HEK293 (cell line): ENCODE data around the gene NKAIN4.

ENCODE experiments used
- CTCF ChIA-PET: fragments of 350-600 bp; formaldehyde crosslinking; extraction: SDS; loops from one replicate; lab custom pipeline; 2021; ENCODE audit warnings: antibody characterized with exemption; lab: Yijun Ruan, JAX
- POLR2A ChIA-PET: fragments of 300-600 bp; formaldehyde crosslinking; extraction: SDS; loops from one replicate; lab custom pipeline; 2020; ENCODE audit warnings: antibody characterized with exemption, inconsistent platforms; lab: Yijun Ruan, JAX
- H3K27ac ChIP-seq: fragments of 200-500 bp; sonication (Bioruptor generic); 2 replicates; pipeline ENCODE4 v1.5.1; 2014; ENCODE audit warnings: low read depth, low read length, control low read depth, inconsistent platforms; ENCODE audit errors: extremely low read depth
- H3K36me3 ChIP-seq, 2 experiments: fragments of 200-500 bp in 1 of 2; sonication (Bioruptor generic) in 1 of 2; 1 replicate in 1 of 2; 2 replicates in 1 of 2; pipeline ENCODE4 v1.5.1; 2014 to 2017; ENCODE audit warnings: inconsistent platforms in 2 of 2, low read length in 2 of 2; ENCODE audit not compliant: control insufficient read depth in 2 of 2, insufficient read depth in 1 of 2
- H3K4me1 ChIP-seq: fragments of 200-500 bp; sonication (Bioruptor generic); 2 replicates; pipeline ENCODE4 v1.5.1; 2014; ENCODE audit warnings: mild to moderate bottlenecking, low read length, inconsistent platforms; ENCODE audit not compliant: control insufficient read depth, insufficient read depth
- H3K4me3 ChIP-seq: 2 replicates; pipeline ENCODE4 v1.5.1; 2011; ENCODE audit warnings: low read depth, mild to moderate bottlenecking, control low read depth, low read length, moderate library complexity
- H3K9me3 ChIP-seq: fragments of 200-500 bp; sonication (Bioruptor generic); 2 replicates; pipeline ENCODE4 v1.5.1; 2014; ENCODE audit warnings: low read depth, low read length, inconsistent platforms; ENCODE audit not compliant: control insufficient read depth, insufficient read depth
- AEBP2 ChIP-seq: fragments of 450-650 bp; formaldehyde crosslinking; IDR thresholded peaks from 2 replicates; pipeline ENCODE4 v1.5.1; 2016; ENCODE audit warnings: missing biosample characterization, missing genetic modification characterization, borderline replicate concordance
- HOXA7 ChIP-seq: sonication (generic); formaldehyde crosslinking; IDR thresholded peaks from 2 replicates; pipeline ENCODE4 v1.8.1; 2022; ENCODE audit warnings: missing genetic modification reagents, borderline replicate concordance
- HOXD13 ChIP-seq: sonication (generic); formaldehyde crosslinking; IDR thresholded peaks from 2 replicates; pipeline ENCODE4 v1.8.0; 2022; ENCODE audit warnings: missing genetic modification reagents, borderline replicate concordance
- ZBTB1 ChIP-seq: fragments of 450-650 bp; formaldehyde crosslinking; IDR thresholded peaks from 2 replicates; pipeline ENCODE4 v1.5.1; 2016; ENCODE audit warnings: missing biosample characterization, missing genetic modification characterization
- ZBTB10 ChIP-seq: fragments of 450-650 bp; formaldehyde crosslinking; IDR thresholded peaks from 2 replicates; pipeline ENCODE4 v1.5.1; 2016; ENCODE audit warnings: missing biosample characterization, missing genetic modification characterization
- ZEB2 ChIP-seq: fragments of 450-650 bp; formaldehyde crosslinking; IDR thresholded peaks from 2 replicates; pipeline ENCODE4 v1.5.1; 2016; ENCODE audit warnings: missing biosample characterization, missing genetic modification characterization
- ZNF10 ChIP-seq: fragments of 450-650 bp; formaldehyde crosslinking; IDR thresholded peaks from 2 replicates; pipeline ENCODE4 v1.5.1; 2017; ENCODE audit warnings: missing biosample characterization, missing genetic modification characterization
- ZNF19 ChIP-seq: fragments of 450-650 bp; formaldehyde crosslinking; IDR thresholded peaks from 2 replicates; pipeline ENCODE4; 2016; ENCODE audit warnings: missing biosample characterization, missing genetic modification characterization, low read depth
- ZNF214 ChIP-seq: fragments of 450-650 bp; formaldehyde crosslinking; IDR thresholded peaks from 2 replicates; pipeline ENCODE4 v1.5.1; 2017; ENCODE audit warnings: missing biosample characterization, mild to moderate bottlenecking, missing genetic modification characterization, borderline replicate concordance
- ZNF248 ChIP-seq: fragments of 450-650 bp; formaldehyde crosslinking; IDR thresholded peaks from 2 replicates; pipeline ENCODE4 v1.5.1; 2017; ENCODE audit warnings: missing biosample characterization, missing genetic modification characterization
- ZNF26 ChIP-seq: fragments of 450-650 bp; formaldehyde crosslinking; IDR thresholded peaks from 2 replicates; pipeline ENCODE4 v1.5.1; 2016; ENCODE audit warnings: missing biosample characterization, missing genetic modification characterization
- ZNF274 ChIP-seq, 2 experiments: fragments of 200-500 bp in 1 of 2; fragments of 450-650 bp in 1 of 2; sonication (Bioruptor generic) in 1 of 2; formaldehyde crosslinking in 1 of 2; IDR thresholded peaks; 2 replicates each; pipeline versions ENCODE4 v1.5.1 to v1.6.1; 2014 to 2016; ENCODE audit warnings: borderline replicate concordance in 1 of 2, inconsistent platforms in 1 of 2, low read length in 1 of 2, missing biosample characterization in 1 of 2, missing genetic modification characterization in 1 of 2
- ZNF280D ChIP-seq: fragments of 450-650 bp; formaldehyde crosslinking; IDR thresholded peaks from 2 replicates; pipeline ENCODE4 v1.5.1; 2016; ENCODE audit warnings: missing biosample characterization, missing genetic modification characterization
- ZNF501 ChIP-seq: fragments of 450-650 bp; formaldehyde crosslinking; IDR thresholded peaks from 2 replicates; pipeline ENCODE4 v1.5.1; 2016; ENCODE audit warnings: missing biosample characterization, missing genetic modification characterization
- ZNF514 ChIP-seq: fragments of 450-650 bp; formaldehyde crosslinking; IDR thresholded peaks from 2 replicates; pipeline ENCODE4 v1.5.1; 2016; ENCODE audit warnings: missing biosample characterization, missing genetic modification characterization
- ZNF548 ChIP-seq: fragments of 450-650 bp; formaldehyde crosslinking; IDR thresholded peaks from 2 replicates; pipeline ENCODE4 v1.5.1; 2016; ENCODE audit warnings: missing biosample characterization, missing genetic modification characterization
- ZNF76 ChIP-seq: fragments of 450-650 bp; formaldehyde crosslinking; IDR thresholded peaks from 2 replicates; pipeline ENCODE4; 2016; ENCODE audit warnings: low read depth, missing biosample characterization, missing genetic modification characterization, borderline replicate concordance
- ZSCAN30 ChIP-seq: fragments of 450-650 bp; IDR thresholded peaks from 2 replicates; pipeline ENCODE4 v1.5.1; 2018; ENCODE audit warnings: missing biosample characterization, mild to moderate bottlenecking, missing genetic modification characterization, moderate library complexity
- ZSCAN5A ChIP-seq: fragments of 450-650 bp; formaldehyde crosslinking; IDR thresholded peaks from 2 replicates; pipeline ENCODE4 v1.5.1; 2016; ENCODE audit warnings: missing biosample characterization, missing genetic modification characterization

The NKAIN4 gene

GRCh38 chr20:63278661-63279060, 24.4 kb upstream of the NKAIN4 start:
- CTCF ChIA-PET: no interaction called here
- H3K9me3 ChIP-seq: no peaks in the 10 kb centered on the region
- no peak overlapping the region for H3K4me3 ChIP-seq
- no peak overlapping the region for H3K27ac ChIP-seq
- H3K4me1 ChIP-seq: no peaks in the 10 kb centered on the region
- POLR2A ChIA-PET: no interaction called here
- H3K36me3 ChIP-seq: peaks cover 10 to 86% of the 10 kb centered on the region in 2 experiments; a peak in 2 of 3 replicates
- TF ChIP-seq ZSCAN30 (tag by site-specific recombination) (no peak), ZNF274 (IDR thresholded peaks at IDR 0.05; ENCODE audit: low read length) (no peak), ZNF274 (tag by site-specific recombination; IDR thresholded peaks at IDR 0.05; ENCODE audit: borderline replicate concordance) (no peak), ZNF19 (no peak), ZNF514 (tag by site-specific recombination) (no peak), ZNF248 (tag by site-specific recombination) (no peak), ZBTB10 (tag by site-specific recombination) (no peak), ZNF548 (tag by site-specific recombination) (no peak), ZBTB1 (no peak), ZNF10 (no peak), ZNF214 (tag by site-specific recombination) (no peak), ZNF501 (tag by site-specific recombination) (no peak), ZEB2 (tag by site-specific recombination) (no peak), HOXD13 (CRISPR knock-in tag) (no peak)

GRCh38 chr20:63277466-63278272, 23.4 kb upstream of the NKAIN4 start:
- TF ChIP-seq ZNF76 (no peak), ZNF280D (tag by site-specific recombination) (no peak), ZSCAN5A (tag by site-specific recombination) (no peak), AEBP2 (tag by site-specific recombination) (no peak), ZNF26 (tag by site-specific recombination) (no peak), HOXA7 (CRISPR knock-in tag) (no peak)
- no peaks in the 10 kb centered on the region for H3K9me3 ChIP-seq
- H3K36me3 ChIP-seq: peaks cover 10 to 76% of the 10 kb centered on the region in 2 experiments; a peak in 2 of 3 replicates
- ChIA-PET CTCF (interaction anchor here (0.6 to 1.0 kb wide), 2 partner anchors 52 to 626 kb away, joined by 3 to 4 read pairs; no protein-coding TSS in a partner anchor), POLR2A (no interaction called here)
- H3K4me3 ChIP-seq: no peak overlapping the region
- no peaks in the 10 kb centered on the region for H3K4me1 ChIP-seq
- H3K27ac ChIP-seq: no peak overlapping the region
